Measurements from ENCODE around the gene ZNF292.

GRCh38 chr6:87264481-87264880 is 109.1 kb downstream of the ZNF292 start:
- TF ChIP-seq CTCF (IDR thresholded peaks at IDR 0.05) (no peak), ZFX (IDR thresholded peaks at IDR 0.05; ENCODE audit: borderline replicate concordance) (no peak)
